HG02973 (cell line): ENCODE results near the gene FYB1.

ENCODE experiments used
- ATAC-seq: cut with Tn5 transposase; IDR thresholded peaks from one replicate; pipeline ENCODE4 v1.9.1; 2021; ENCODE audit warnings: moderate library complexity; ENCODE audit not compliant: unreplicated experiment

FYB1 gene

GRCh38 chr5:39207345-39208045, 11.9 kb downstream of the FYB1 start:
- ATAC-seq, result no peak

DNA sequence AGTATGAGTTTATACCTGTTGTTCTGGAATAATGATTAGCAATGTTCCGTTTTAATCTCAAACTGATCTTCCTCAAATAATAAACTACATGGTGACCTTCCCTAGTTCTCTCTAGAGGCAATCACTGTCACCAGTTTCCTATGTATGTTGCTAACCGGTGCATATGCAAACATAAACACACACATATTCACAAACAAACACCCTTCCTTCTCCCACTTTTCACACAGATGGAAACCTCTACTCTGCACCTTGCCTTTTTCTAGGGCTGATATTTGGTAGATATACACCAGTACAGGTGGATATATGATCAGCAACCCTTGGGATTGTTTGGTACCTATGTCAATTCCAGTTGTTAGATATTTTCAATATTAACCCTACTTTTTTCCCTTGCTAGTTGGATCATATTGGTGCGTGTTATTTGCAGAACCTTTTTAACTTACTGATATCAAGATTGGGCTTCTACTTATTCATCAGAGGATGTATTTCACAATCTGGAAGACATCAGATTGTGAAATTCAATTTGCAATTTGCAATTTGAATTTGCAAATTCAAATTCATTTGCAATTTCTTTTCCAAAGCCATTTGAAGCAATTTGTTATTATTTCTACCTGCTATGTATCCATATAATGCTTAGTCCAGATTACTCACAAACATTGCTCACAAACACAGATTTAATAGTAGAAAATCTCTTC, 12.6 kb downstream of the FYB1 start:
- ATAC-seq, result no peak

DNA sequence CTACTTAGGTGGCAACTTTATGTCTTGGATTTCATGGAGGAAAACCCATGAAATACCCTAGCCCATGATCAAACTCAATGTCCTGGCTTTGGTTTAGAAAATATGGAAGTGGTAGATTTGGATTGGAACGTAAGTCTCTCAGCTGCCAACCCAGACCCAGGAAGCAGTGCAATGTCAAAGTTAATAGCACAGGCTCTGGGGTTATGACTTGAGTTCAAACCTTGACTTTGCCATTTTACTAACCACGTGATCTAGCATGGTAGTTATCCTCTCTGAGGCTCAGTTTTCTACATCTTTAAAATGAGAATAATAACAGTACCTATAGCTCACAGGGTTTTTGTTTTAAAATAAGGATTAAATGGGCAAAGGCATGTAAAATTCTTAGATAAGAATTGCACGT, 13.8 kb downstream of the FYB1 start:
- no peak for ATAC-seq

GRCh38 chr5:39203951-39204350, 15.4 kb downstream of the FYB1 start:
- no peak for ATAC-seq

DNA sequence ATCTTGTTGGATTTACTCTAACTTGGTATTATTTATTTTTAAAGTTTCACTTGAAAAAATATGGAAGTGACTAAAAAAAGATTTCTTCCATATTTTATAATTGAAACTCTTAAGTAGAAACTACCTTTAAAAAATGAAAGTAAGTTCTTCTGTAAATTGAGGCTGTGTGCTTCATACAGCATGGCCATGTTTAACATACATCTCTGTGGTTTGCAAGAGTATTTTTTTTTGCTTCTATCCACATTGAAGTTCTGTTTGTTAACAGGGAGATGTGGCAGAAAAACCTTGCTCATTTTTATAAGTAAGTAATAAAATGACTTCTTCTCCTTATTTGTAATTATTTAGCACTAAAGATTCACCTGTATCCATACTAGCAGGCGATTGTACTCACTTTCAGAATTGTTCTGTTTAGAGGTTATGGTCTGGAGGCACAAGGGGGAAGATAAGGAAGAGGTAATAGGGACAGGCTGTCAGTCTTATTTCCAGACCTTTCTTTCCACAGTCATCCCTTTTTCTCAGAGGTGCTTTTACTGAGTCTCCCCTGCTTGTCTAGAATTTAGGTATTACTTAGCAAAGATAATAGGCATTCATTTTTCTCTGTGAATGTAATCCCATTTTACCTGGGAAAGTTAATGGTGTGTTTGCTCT, 16.0 kb downstream of the FYB1 start:
- no peak for ATAC-seq

- ATAC-seq, result no peak
These were observed 16.6 kb downstream of the FYB1 start for GRCh38 chr5:39202597-39203274.

DNA sequence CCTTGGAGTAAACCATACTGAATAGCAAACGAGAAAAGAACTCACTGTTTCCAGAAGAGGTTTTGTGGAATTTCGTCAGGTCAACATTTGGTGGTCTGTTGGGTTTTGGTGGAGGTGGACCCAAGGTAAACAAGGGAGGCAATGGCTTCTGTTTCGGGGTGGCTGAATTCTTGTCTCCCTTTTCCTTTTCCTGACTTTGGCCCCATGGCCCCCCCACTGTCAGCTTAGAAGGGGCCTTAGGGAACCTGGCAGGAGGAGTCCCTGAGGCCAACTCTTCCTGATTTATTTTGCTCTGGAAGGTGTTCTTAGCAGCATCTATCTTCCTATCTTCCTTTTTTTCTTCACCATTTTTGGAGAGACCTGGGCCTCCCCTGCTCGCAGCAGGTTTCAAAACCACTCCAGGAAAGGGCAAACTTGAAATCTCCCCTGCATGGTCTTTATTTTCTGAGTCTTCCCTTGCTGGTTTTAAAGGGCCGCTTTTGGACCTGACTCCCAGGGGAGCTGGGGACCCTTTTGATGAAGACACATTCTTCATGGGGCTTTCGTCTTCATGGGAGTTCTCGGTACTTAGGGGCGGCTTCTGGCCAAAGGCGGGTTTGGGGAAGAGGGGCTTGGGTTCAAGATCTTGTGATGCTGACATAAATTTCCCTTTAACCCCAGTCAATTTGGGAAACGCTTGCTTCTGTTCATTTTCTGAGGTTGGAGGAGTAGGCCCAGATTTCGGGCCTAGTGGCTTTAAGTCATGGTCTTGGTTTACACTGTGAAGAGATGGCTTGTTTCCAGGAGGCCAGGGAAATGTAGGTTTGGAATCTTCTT, 17.4 kb downstream of the FYB1 start:
- ATAC-seq, result no peak

DNA sequence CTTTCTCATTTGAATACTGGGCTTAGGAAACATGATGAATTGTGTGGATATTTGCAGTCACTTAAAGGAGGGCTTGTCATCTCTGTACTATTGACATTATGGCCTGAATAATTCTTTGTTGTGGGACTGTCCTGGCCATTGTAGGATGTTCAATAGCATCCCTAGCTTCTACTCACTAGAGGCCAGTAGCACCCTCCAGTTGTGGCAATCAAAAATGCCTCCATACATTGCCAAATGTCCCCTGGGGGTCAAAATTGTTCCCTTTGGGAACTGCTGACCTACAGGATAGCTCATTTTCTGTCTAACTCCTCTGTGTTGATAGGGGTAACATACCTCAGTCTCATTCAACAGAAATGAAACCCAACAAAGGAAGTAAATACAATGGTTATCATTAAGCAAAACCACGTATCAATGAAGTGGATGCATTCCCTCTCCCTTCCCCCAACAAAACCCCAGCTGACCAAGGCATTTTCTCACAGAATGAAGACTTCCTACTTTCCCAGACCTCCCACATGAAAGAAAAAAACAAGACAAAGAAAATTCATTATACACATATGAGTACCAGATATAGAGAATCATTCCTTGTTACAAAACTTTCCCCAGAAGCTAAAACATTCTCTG, 18.1 kb downstream of the FYB1 start:
- no peak for ATAC-seq

DNA sequence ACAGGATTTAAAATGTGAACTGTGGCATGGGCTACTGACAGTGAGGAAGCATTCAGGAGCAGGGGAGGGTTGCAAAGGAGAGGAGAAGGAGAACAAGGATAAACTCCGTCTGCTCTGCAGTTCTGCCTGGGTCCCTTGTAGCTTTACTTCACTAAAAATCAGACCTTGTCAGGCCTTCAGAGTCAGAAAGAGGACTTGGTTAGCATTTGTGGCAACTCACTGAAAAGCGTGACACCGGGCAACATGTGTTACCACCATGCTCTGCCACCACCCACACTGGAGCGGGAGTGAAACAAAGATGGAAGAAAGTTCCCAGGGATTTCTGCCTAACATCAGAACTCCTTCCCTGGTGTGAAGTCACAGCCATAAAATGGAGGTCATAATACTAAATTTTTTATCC, 19.3 kb downstream of the FYB1 start:
- ATAC-seq, result no peak

- ATAC-seq, result no peak
These were observed 20.0 kb downstream of the FYB1 start for GRCh38 chr5:39199335-39199734.

GRCh38 chr5:39198127-39198526, 21.2 kb downstream of the FYB1 start:
- ATAC-seq, result no peak

GRCh38 chr5:39197556-39197955, 21.8 kb downstream of the FYB1 start:
- no peak for ATAC-seq

GRCh38 chr5:39195198-39195826, 24.1 kb downstream of the FYB1 start:
- no peak for ATAC-seq

DNA sequence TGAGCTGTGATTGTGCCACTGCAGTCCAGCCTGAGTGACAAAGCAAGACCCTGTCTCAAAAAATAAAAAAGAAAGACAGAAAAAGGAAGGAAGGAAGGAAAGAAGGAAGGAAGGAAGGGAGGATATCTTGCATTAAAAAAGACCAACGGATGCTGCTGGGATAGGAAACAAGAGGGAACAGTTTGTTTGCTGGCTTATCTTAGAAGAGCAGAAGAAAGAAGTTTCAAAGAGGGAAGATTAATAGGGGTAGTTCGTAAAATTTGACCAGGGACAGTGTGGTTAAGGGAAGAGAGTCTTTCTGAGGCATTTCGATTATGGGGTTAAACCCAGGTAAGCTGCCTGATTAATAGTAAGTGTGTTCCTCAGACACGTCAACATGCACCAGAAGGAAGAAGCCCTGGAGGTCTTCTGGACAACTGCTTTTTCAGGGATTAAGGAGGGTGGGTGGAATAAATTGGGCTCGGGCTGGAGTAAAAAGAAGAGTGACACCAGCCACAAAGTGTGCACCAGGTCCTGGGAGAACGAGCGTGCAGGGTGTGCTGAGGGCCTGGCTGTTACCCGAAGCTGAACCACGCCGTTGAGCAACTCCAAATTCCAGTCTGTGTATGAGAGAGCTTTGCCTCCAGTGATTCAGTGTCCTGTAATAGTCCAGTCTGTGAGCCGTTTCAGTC, 24.8 kb downstream of the FYB1 start:
- no peak for ATAC-seq

DNA sequence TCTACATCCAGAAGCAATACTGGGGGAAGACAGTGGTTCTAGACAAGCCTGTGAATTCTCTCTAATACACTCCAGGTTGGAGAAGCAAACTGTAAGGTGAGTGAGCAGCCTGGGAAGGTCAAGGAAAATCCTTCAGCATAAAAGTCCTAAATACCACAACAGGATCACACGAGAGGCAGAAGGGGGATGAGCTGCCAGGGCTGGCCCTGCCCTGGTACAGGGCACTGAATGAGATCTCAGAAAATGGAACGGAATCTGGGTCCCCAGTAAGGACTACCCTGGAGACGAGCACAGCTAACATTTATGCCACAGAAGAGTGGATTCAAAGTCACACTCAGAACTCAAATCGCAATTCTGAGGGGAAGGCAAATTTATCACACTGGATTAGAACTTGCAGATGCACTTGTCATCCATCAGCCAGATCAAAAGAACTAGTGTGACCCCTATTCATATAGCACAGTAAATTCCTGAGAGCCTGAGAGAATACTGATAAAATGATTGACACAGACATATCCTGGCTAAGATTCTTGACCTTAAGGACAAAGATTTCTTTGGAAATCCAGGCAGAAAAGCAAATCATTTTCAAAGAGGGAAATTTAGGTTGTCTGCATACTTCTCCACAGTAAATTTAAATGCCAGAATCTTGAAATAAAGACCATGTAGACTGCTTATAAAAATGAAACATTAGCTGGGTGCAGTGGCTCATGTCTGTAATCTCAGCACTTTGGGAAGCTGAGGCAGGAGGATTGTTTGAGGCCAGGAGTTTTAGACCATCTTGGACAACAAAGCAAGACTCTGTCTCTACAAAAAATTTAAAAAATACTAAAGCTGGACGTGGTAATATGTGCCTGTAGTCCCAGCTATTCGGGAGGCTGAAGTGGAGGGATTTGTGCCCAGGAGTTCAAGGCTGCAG, 25.6 kb downstream of the FYB1 start:
- no peak for ATAC-seq

DNA sequence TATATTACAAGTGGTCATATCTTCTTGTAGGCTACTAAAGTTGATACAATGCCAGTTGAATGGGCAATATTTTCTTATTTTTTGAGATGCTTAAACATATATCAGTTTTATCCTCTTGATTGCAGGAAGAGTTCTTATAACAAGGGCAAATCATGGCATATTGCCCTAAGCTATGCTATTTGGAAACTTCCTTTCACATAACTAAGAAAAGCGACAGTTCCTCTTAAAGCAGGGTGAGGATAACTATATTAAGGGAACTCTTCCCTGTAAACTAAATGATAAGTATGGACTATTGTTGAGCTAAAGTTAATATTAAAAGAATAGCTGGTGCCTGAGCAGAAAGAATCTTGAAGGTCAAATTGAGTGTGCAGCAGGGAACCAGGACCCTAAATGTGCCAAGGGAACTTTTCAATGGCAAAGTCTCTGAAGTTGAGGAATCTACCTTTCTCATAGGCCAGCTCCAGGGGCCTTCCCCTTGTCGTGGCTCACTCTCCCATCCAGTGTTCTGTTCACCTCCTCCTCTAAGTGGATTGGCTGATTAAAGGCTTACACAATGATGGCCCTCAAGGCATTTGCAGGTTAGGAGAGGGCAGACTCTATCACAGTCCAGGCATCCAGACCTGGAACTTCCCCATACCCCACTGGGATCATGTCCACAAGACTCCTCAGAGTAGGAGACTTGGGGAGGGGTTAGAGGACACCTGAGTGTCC, 26.8 kb downstream of the FYB1 start:
- ATAC-seq, result no peak

DNA sequence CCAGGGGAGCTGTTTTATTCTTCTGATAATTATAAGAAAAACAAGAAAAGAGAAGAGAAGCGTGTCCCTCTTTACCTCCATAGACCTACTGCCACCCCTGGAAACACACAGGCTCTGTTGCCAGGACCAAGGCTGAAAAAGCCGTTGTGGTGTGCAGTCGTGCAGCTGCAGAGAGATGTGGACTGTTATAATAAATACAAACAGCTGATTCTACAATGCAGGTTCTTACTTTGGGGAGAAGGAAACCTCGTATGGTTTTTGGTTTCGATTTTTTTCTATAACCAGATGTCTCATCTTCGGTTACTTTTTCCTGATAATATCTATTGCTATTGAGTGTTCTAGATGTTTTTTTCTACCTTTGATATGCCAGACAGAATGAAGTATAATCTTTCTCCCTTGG, 28.1 kb downstream of the FYB1 start:
- no peak for ATAC-seq
